ENCODE measurements around the gene SNRNP27.

- TF ChIP-seq ZFP91 (CRISPR knock-in tag; IDR thresholded peaks at IDR 0.05) (no peak), POLR2A (conservative IDR thresholded peaks at IDR 0.05) (no peak), FOXJ3 (CRISPR knock-in tag; IDR thresholded peaks at IDR 0.05) (no peak), ZNF316 (IDR thresholded peaks at IDR 0.05) (no peak), NFIC (IDR thresholded peaks at IDR 0.05) (no peak), EZH2 (IDR thresholded peaks at IDR 0.05; ENCODE audit: borderline replicate concordance, low read depth, low read length) (no peak), EP300 (IDR thresholded peaks at IDR 0.05; ENCODE audit: low read length) (no peak), SMAD1 (IDR thresholded peaks at IDR 0.05; ENCODE audit: low read depth, low read length, partially characterized antibody) (no peak), PRDM10 (IDR thresholded peaks at IDR 0.05; ENCODE audit: partially characterized antibody) (no peak), JUND (IDR thresholded peaks at IDR 0.05; ENCODE audit: borderline replicate concordance, low read depth, low read length) (no peak), JUND (tag; IDR thresholded peaks at IDR 0.05; ENCODE audit: borderline replicate concordance, low read depth, low read length) (no peak), ZNF274 (IDR thresholded peaks at IDR 0.05; ENCODE audit: borderline replicate concordance, low read depth, low read length) (no peak), ZNF3 (CRISPR knock-in tag; IDR thresholded peaks at IDR 0.05) (no peak)
Measured at GRCh38 chr2:69944756-69945155, 51.0 kb downstream of the SNRNP27 start.
